ENCODE measurements around the gene CACNG3.

CACNG3 gene

GRCh38 chr16:24347556-24347955, 91.4 kb downstream of the CACNG3 start:
- Histone ChIP-seq H3K4me3 (ENCODE audit: insufficient read depth, low read depth, low read length, poor library complexity, severe bottlenecking) (no peak overlapping the region), H3K4me1 (ENCODE audit: control insufficient read depth, insufficient read depth, low read length, poor library complexity, severe bottlenecking) (no peaks in the 10 kb centered on the region), H3K27ac (ENCODE audit: insufficient read depth, low read length, poor library complexity, severe bottlenecking) (no peak overlapping the region), H3K9me3 (ENCODE audit: control insufficient read depth, low read length) (no peaks in the 10 kb centered on the region), H3K36me3 (ENCODE audit: control insufficient read depth, insufficient read depth, low read length) (no peaks in the 10 kb centered on the region), H3K27me3 (replicated peaks; ENCODE audit: control insufficient read depth, insufficient read depth, low read length, poor library complexity, severe bottlenecking) (no peaks in the 10 kb centered on the region)
- DNase-seq, result no peak

GRCh38 chr16:24348545-24349290, 92.6 kb downstream of the CACNG3 start:
- no peak overlapping the region for H3K4me3 ChIP-seq (ENCODE audit: insufficient read depth, low read depth, low read length, poor library complexity, severe bottlenecking)
- no peaks in the 10 kb centered on the region for H3K4me1 ChIP-seq (ENCODE audit: control insufficient read depth, insufficient read depth, low read length, poor library complexity, severe bottlenecking)
- no peak overlapping the region for H3K27ac ChIP-seq (ENCODE audit: insufficient read depth, low read length, poor library complexity, severe bottlenecking)
- no peaks in the 10 kb centered on the region for H3K27me3 ChIP-seq (replicated peaks; ENCODE audit: control insufficient read depth, insufficient read depth, low read length, poor library complexity, severe bottlenecking)
- H3K9me3 ChIP-seq (ENCODE audit: control insufficient read depth, low read length), result no peaks in the 10 kb centered on the region
- no peaks in the 10 kb centered on the region for H3K36me3 ChIP-seq (ENCODE audit: control insufficient read depth, insufficient read depth, low read length)
- no peak for DNase-seq

- DNase-seq, result no peak
- H3K36me3 ChIP-seq (ENCODE audit: control insufficient read depth, insufficient read depth, low read length), result no peaks in the 10 kb centered on the region
Observed at GRCh38 chr16:24349320-24349719, 93.2 kb downstream of the CACNG3 start.

GRCh38 chr16:24352746-24353145, 96.6 kb downstream of the CACNG3 start:
- no peaks in the 10 kb centered on the region for H3K4me1 ChIP-seq (ENCODE audit: control insufficient read depth, insufficient read depth, low read length, poor library complexity, severe bottlenecking)
- H3K27ac ChIP-seq (ENCODE audit: insufficient read depth, low read length, poor library complexity, severe bottlenecking), result no peak overlapping the region
- no peaks in the 10 kb centered on the region for H3K36me3 ChIP-seq (ENCODE audit: control insufficient read depth, insufficient read depth, low read length)
- H3K4me3 ChIP-seq (ENCODE audit: insufficient read depth, low read depth, low read length, poor library complexity, severe bottlenecking), result no peak overlapping the region
- H3K27me3 ChIP-seq (replicated peaks; ENCODE audit: control insufficient read depth, insufficient read depth, low read length, poor library complexity, severe bottlenecking), result no peaks in the 10 kb centered on the region
- DNase-seq, result no peak
- H3K9me3 ChIP-seq (ENCODE audit: control insufficient read depth, low read length), result no peaks in the 10 kb centered on the region

More at GRCh38 chr16:24349320-24349719, 93.2 kb downstream of the CACNG3 start:
- H3K4me3 ChIP-seq (ENCODE audit: insufficient read depth, low read depth, low read length, poor library complexity, severe bottlenecking), result no peak overlapping the region
- no peak overlapping the region for H3K27ac ChIP-seq (ENCODE audit: insufficient read depth, low read length, poor library complexity, severe bottlenecking)
- H3K27me3 ChIP-seq (replicated peaks; ENCODE audit: control insufficient read depth, insufficient read depth, low read length, poor library complexity, severe bottlenecking), result no peaks in the 10 kb centered on the region
- no peaks in the 10 kb centered on the region for H3K9me3 ChIP-seq (ENCODE audit: control insufficient read depth, low read length)
- no peaks in the 10 kb centered on the region for H3K4me1 ChIP-seq (ENCODE audit: control insufficient read depth, insufficient read depth, low read length, poor library complexity, severe bottlenecking)

GRCh38 chr16:24353622-24354021, 97.5 kb downstream of the CACNG3 start:
- no peak for DNase-seq

GRCh38 chr16:24357511-24357910, 101.4 kb downstream of the CACNG3 start:
- Histone ChIP-seq H3K4me3 (ENCODE audit: insufficient read depth, low read depth, low read length, poor library complexity, severe bottlenecking) (no peak overlapping the region), H3K36me3 (ENCODE audit: control insufficient read depth, insufficient read depth, low read length) (no peaks in the 10 kb centered on the region), H3K9me3 (ENCODE audit: control insufficient read depth, low read length) (no peaks in the 10 kb centered on the region), H3K27me3 (replicated peaks; ENCODE audit: control insufficient read depth, insufficient read depth, low read length, poor library complexity, severe bottlenecking) (no peaks in the 10 kb centered on the region), H3K27ac (ENCODE audit: insufficient read depth, low read length, poor library complexity, severe bottlenecking) (no peak overlapping the region), H3K4me1 (ENCODE audit: control insufficient read depth, insufficient read depth, low read length, poor library complexity, severe bottlenecking) (no peaks in the 10 kb centered on the region)
- no peak for DNase-seq

More at GRCh38 chr16:24353622-24354021, 97.5 kb downstream of the CACNG3 start:
- no peaks in the 10 kb centered on the region for H3K9me3 ChIP-seq (ENCODE audit: control insufficient read depth, low read length)
- H3K27me3 ChIP-seq (replicated peaks; ENCODE audit: control insufficient read depth, insufficient read depth, low read length, poor library complexity, severe bottlenecking), result no peaks in the 10 kb centered on the region
- H3K36me3 ChIP-seq (ENCODE audit: control insufficient read depth, insufficient read depth, low read length), result no peaks in the 10 kb centered on the region
- no peaks in the 10 kb centered on the region for H3K4me1 ChIP-seq (ENCODE audit: control insufficient read depth, insufficient read depth, low read length, poor library complexity, severe bottlenecking)
- no peak overlapping the region for H3K4me3 ChIP-seq (ENCODE audit: insufficient read depth, low read depth, low read length, poor library complexity, severe bottlenecking)
- no peak overlapping the region for H3K27ac ChIP-seq (ENCODE audit: insufficient read depth, low read length, poor library complexity, severe bottlenecking)

GRCh38 chr16:24358117-24358516, 102.0 kb downstream of the CACNG3 start:
- Histone ChIP-seq H3K4me1 (ENCODE audit: control insufficient read depth, insufficient read depth, low read length, poor library complexity, severe bottlenecking) (no peaks in the 10 kb centered on the region), H3K27me3 (replicated peaks; ENCODE audit: control insufficient read depth, insufficient read depth, low read length, poor library complexity, severe bottlenecking) (no peaks in the 10 kb centered on the region), H3K4me3 (ENCODE audit: insufficient read depth, low read depth, low read length, poor library complexity, severe bottlenecking) (no peak overlapping the region), H3K9me3 (ENCODE audit: control insufficient read depth, low read length) (no peaks in the 10 kb centered on the region), H3K27ac (ENCODE audit: insufficient read depth, low read length, poor library complexity, severe bottlenecking) (no peak overlapping the region), H3K36me3 (ENCODE audit: control insufficient read depth, insufficient read depth, low read length) (no peaks in the 10 kb centered on the region)
- DNase-seq, result no peak

- H3K4me3 ChIP-seq (ENCODE audit: insufficient read depth, low read depth, low read length, poor library complexity, severe bottlenecking), result no peak overlapping the region
- no peaks in the 10 kb centered on the region for H3K27me3 ChIP-seq (replicated peaks; ENCODE audit: control insufficient read depth, insufficient read depth, low read length, poor library complexity, severe bottlenecking)
- no peaks in the 10 kb centered on the region for H3K36me3 ChIP-seq (ENCODE audit: control insufficient read depth, insufficient read depth, low read length)
- no peaks in the 10 kb centered on the region for H3K9me3 ChIP-seq (ENCODE audit: control insufficient read depth, low read length)
- no peak for DNase-seq
- no peaks in the 10 kb centered on the region for H3K4me1 ChIP-seq (ENCODE audit: control insufficient read depth, insufficient read depth, low read length, poor library complexity, severe bottlenecking)
- H3K27ac ChIP-seq (ENCODE audit: insufficient read depth, low read length, poor library complexity, severe bottlenecking), result no peak overlapping the region
Observed at GRCh38 chr16:24359490-24359889, 103.4 kb downstream of the CACNG3 start.

- H3K27ac ChIP-seq (ENCODE audit: insufficient read depth, low read length, poor library complexity, severe bottlenecking), result no peak overlapping the region
Observed at GRCh38 chr16:24360936-24361335, 104.8 kb downstream of the CACNG3 start.

GRCh38 chr16:24364596-24364995, 108.5 kb downstream of the CACNG3 start:
- H3K36me3 ChIP-seq (ENCODE audit: control insufficient read depth, insufficient read depth, low read length), result no peaks in the 10 kb centered on the region
- H3K4me1 ChIP-seq (ENCODE audit: control insufficient read depth, insufficient read depth, low read length, poor library complexity, severe bottlenecking), result no peaks in the 10 kb centered on the region
- H3K9me3 ChIP-seq (ENCODE audit: control insufficient read depth, low read length), result no peaks in the 10 kb centered on the region
- H3K27ac ChIP-seq (ENCODE audit: insufficient read depth, low read length, poor library complexity, severe bottlenecking), result no peak overlapping the region
- no peaks in the 10 kb centered on the region for H3K27me3 ChIP-seq (replicated peaks; ENCODE audit: control insufficient read depth, insufficient read depth, low read length, poor library complexity, severe bottlenecking)
- DNase-seq, result no peak
- H3K4me3 ChIP-seq (ENCODE audit: insufficient read depth, low read depth, low read length, poor library complexity, severe bottlenecking), result no peak overlapping the region

More at GRCh38 chr16:24360936-24361335, 104.8 kb downstream of the CACNG3 start:
- DNase-seq, result no peak
- no peak overlapping the region for H3K4me3 ChIP-seq (ENCODE audit: insufficient read depth, low read depth, low read length, poor library complexity, severe bottlenecking)
- no peaks in the 10 kb centered on the region for H3K9me3 ChIP-seq (ENCODE audit: control insufficient read depth, low read length)
- no peaks in the 10 kb centered on the region for H3K36me3 ChIP-seq (ENCODE audit: control insufficient read depth, insufficient read depth, low read length)
- H3K27me3 ChIP-seq (replicated peaks; ENCODE audit: control insufficient read depth, insufficient read depth, low read length, poor library complexity, severe bottlenecking), result no peaks in the 10 kb centered on the region
- no peaks in the 10 kb centered on the region for H3K4me1 ChIP-seq (ENCODE audit: control insufficient read depth, insufficient read depth, low read length, poor library complexity, severe bottlenecking)
